SH-SY5Y (cell line): ENCODE data around the gene TNFAIP8L3.

Experiments used
- GATA2 ChIP-seq: IDR thresholded peaks from 2 replicates; pipeline ENCODE4 v1.6.1; 2011; ENCODE audit warnings: mild to moderate bottlenecking, low read depth, low read length
- GATA3 ChIP-seq: IDR thresholded peaks from 2 replicates; pipeline ENCODE4 v1.6.1; 2011; ENCODE audit warnings: low read depth, mild to moderate bottlenecking, low read length, moderate library complexity

DNA sequence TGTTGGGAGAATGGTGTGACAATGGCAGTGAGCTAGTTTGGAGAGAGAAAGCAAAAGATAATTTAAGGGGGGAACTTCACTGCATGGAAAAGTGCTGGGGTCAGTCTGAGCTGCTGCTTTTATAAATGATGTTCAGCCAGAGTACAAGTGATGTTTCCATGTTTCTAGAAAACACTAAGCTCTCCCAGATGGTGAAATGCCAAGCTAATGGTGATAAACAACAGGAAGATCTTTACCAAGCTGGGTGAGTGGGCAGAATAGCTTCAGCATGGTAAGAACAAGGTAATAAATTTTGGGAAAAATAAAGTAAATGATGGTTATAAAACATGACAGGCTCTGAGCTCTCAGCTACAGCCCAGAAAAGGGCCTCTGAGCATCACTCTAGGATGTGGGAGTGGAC lies 29.4 kb downstream of the TNFAIP8L3 start:
- TF ChIP-seq GATA2 (no peak), GATA3 (no peak)
